Karpas-422 (cell line): ENCODE data around the gene MLPH. TPM values are rescaled to one million over a fixed set of nuclear protein-coding genes. Genes with fewer than 3 reads are reported as not detected.

Experiments
- DNase-seq: peaks from one replicate; pipeline ENCODE4 v3.0.0-alpha.2; 2015
- H2AFZ ChIP-seq: fragments of 200-600 bp; sonication (generic); 2 replicates; pipeline ENCODE4 v1.6.1; 2014; ENCODE audit warnings: antibody characterized with exemption, low read length, mixed read lengths
- H3K27ac ChIP-seq: fragments of 200-600 bp; sonication (generic); 2 replicates; pipeline ENCODE4 v1.5.1; 2014; ENCODE audit warnings: mild to moderate bottlenecking, low read length, moderate library complexity
- H3K27me3 ChIP-seq: fragments of 200-600 bp; sonication (generic); 2 replicates; pipeline ENCODE4 v1.6.1; 2014; ENCODE audit warnings: low read length, mixed read lengths
- H3K36me3 ChIP-seq: fragments of 200-600 bp; sonication (generic); 2 replicates; pipeline ENCODE4 v1.6.1; 2014; ENCODE audit warnings: low read length, mixed read lengths; ENCODE audit not compliant: insufficient read depth
- H3K4me1 ChIP-seq: fragments of 200-600 bp; sonication (generic); 2 replicates; pipeline ENCODE4 v1.6.1; 2014; ENCODE audit warnings: mild to moderate bottlenecking, low read length, mixed read lengths
- H3K4me2 ChIP-seq: fragments of 200-600 bp; sonication (generic); 2 replicates; pipeline ENCODE4 v1.6.1; 2014; ENCODE audit warnings: low read length, low read depth, mild to moderate bottlenecking; ENCODE audit not compliant: poor library complexity, severe bottlenecking
- H3K4me3 ChIP-seq: fragments of 200-600 bp; sonication (generic); 2 replicates; pipeline ENCODE4 v1.5.1; 2014; ENCODE audit warnings: mild to moderate bottlenecking, antibody characterized with exemption, low read length, mixed read lengths
- H3K79me2 ChIP-seq: fragments of 200-600 bp; sonication (generic); 2 replicates; pipeline ENCODE4 v1.6.1; 2014; ENCODE audit warnings: mild to moderate bottlenecking, low read length, mixed read lengths
- H3K9ac ChIP-seq: fragments of 200-600 bp; sonication (generic); 2 replicates; pipeline ENCODE4 v1.6.0; 2014; ENCODE audit warnings: low read length
- H3K9me2 ChIP-seq: fragments of 200-600 bp; sonication (generic), shearing (Covaris generic); replicated peaks from 2 replicates; pipeline ENCODE4 v1.6.0; 2014; ENCODE audit warnings: mild to moderate bottlenecking, low read length, moderate library complexity; ENCODE audit not compliant: insufficient read depth
- H3K9me3 ChIP-seq: fragments of 300-700, 200-600 bp; sonication (generic); 2 replicates; pipeline ENCODE4 v1.6.1; 2014; ENCODE audit warnings: low read length, mixed read lengths
- H4K20me1 ChIP-seq: fragments of 200-600 bp; sonication (generic); 2 replicates; pipeline ENCODE4 v1.6.1; 2014; ENCODE audit warnings: mild to moderate bottlenecking, antibody characterized with exemption, low read length, low read depth; ENCODE audit not compliant: insufficient read depth
- total RNA-seq: library from RNA; depleted of rRNA; stranded (reverse); fragments of >200 nt; shearing (Covaris generic); gene quantifications from 2 replicates; pipeline ENCODE4 v1.2.3, GENCODE V29; 2014; ENCODE audit warnings: low replicate concordance

The MLPH gene
- total RNA-seq, 1 experiment from 2014 or later, result not detected

- H3K4me2 ChIP-seq, result no peak overlapping the region
- no peak overlapping the region for H2AFZ ChIP-seq
- H3K9me3 ChIP-seq, result no peaks in the 10 kb centered on the region
- no peak overlapping the region for H3K27ac ChIP-seq
- no peaks in the 10 kb centered on the region for H4K20me1 ChIP-seq
- no peaks in the 10 kb centered on the region for H3K4me1 ChIP-seq
- no peak overlapping the region for H3K4me3 ChIP-seq
- no peaks in the 10 kb centered on the region for H3K36me3 ChIP-seq
- H3K9ac ChIP-seq, result no peak overlapping the region
- H3K9me2 ChIP-seq, result no peaks in the 10 kb centered on the region
- no peaks in the 10 kb centered on the region for H3K27me3 ChIP-seq
- no peak for DNase-seq
- no peaks in the 10 kb centered on the region for H3K79me2 ChIP-seq
These were observed 90.4 kb downstream of the MLPH start for GRCh38 chr2:237577458-237577857.

- Histone ChIP-seq H3K9me3 (no peaks in the 10 kb centered on the region), H3K4me1 (no peaks in the 10 kb centered on the region), H4K20me1 (no peaks in the 10 kb centered on the region), H3K4me3 (no peak overlapping the region), H3K9ac (no peak overlapping the region), H3K36me3 (no peaks in the 10 kb centered on the region), H3K9me2 (no peaks in the 10 kb centered on the region), H3K27ac (no peak overlapping the region), H3K4me2 (no peak overlapping the region), H3K27me3 (no peaks in the 10 kb centered on the region), H3K79me2 (no peaks in the 10 kb centered on the region), H2AFZ (no peak overlapping the region)
- DNase-seq, result no peak
These were observed 91.2 kb downstream of the MLPH start for GRCh38 chr2:237577956-237578870.

- no peaks in the 10 kb centered on the region for H3K4me1 ChIP-seq
- no peaks in the 10 kb centered on the region for H3K9me2 ChIP-seq
- no peaks in the 10 kb centered on the region for H3K79me2 ChIP-seq
- H3K4me3 ChIP-seq, result no peak overlapping the region
- H2AFZ ChIP-seq, result no peak overlapping the region
- no peaks in the 10 kb centered on the region for H4K20me1 ChIP-seq
- DNase-seq, result no peak
- no peaks in the 10 kb centered on the region for H3K9me3 ChIP-seq
- no peaks in the 10 kb centered on the region for H3K27me3 ChIP-seq
- H3K9ac ChIP-seq, result no peak overlapping the region
- H3K4me2 ChIP-seq, result no peak overlapping the region
- H3K27ac ChIP-seq, result no peak overlapping the region
- no peaks in the 10 kb centered on the region for H3K36me3 ChIP-seq
These were observed 94.3 kb downstream of the MLPH start for GRCh38 chr2:237581326-237581725.

- Histone ChIP-seq H3K36me3 (no peaks in the 10 kb centered on the region), H4K20me1 (no peaks in the 10 kb centered on the region), H3K9me3 (no peaks in the 10 kb centered on the region), H3K4me3 (no peak overlapping the region), H3K4me1 (no peaks in the 10 kb centered on the region), H3K9ac (no peak overlapping the region), H2AFZ (no peak overlapping the region), H3K4me2 (no peak overlapping the region), H3K27me3 (no peaks in the 10 kb centered on the region), H3K27ac (no peak overlapping the region), H3K9me2 (no peaks in the 10 kb centered on the region), H3K79me2 (no peaks in the 10 kb centered on the region)
- DNase-seq, result no peak
These were observed 95.0 kb downstream of the MLPH start for GRCh38 chr2:237581751-237582746.

- no peak overlapping the region for H3K4me2 ChIP-seq
- H3K4me3 ChIP-seq, result no peak overlapping the region
- no peaks in the 10 kb centered on the region for H3K79me2 ChIP-seq
- no peaks in the 10 kb centered on the region for H4K20me1 ChIP-seq
- no peak overlapping the region for H3K27ac ChIP-seq
- no peaks in the 10 kb centered on the region for H3K9me2 ChIP-seq
- no peaks in the 10 kb centered on the region for H3K36me3 ChIP-seq
- no peaks in the 10 kb centered on the region for H3K27me3 ChIP-seq
- H3K9me3 ChIP-seq, result no peaks in the 10 kb centered on the region
- no peak overlapping the region for H3K9ac ChIP-seq
- H2AFZ ChIP-seq, result no peak overlapping the region
- no peaks in the 10 kb centered on the region for H3K4me1 ChIP-seq
- no peak for DNase-seq
These were observed 96.6 kb downstream of the MLPH start for GRCh38 chr2:237583385-237584295.

GRCh38 chr2:237585590-237586221 is 98.7 kb downstream of the MLPH start:
- Histone ChIP-seq H4K20me1 (no peaks in the 10 kb centered on the region), H3K79me2 (no peaks in the 10 kb centered on the region), H3K4me3 (no peak overlapping the region), H2AFZ (no peak overlapping the region), H3K9ac (no peak overlapping the region), H3K4me1 (no peaks in the 10 kb centered on the region), H3K27ac (no peak overlapping the region), H3K9me3 (no peaks in the 10 kb centered on the region), H3K9me2 (no peaks in the 10 kb centered on the region), H3K36me3 (no peaks in the 10 kb centered on the region), H3K27me3 (no peaks in the 10 kb centered on the region), H3K4me2 (no peak overlapping the region)
- DNase-seq, result no peak

- no peaks in the 10 kb centered on the region for H3K36me3 ChIP-seq
- no peak overlapping the region for H2AFZ ChIP-seq
- H3K9me2 ChIP-seq, result no peaks in the 10 kb centered on the region
- H3K9ac ChIP-seq, result no peak overlapping the region
- DNase-seq, result no peak
- H3K4me2 ChIP-seq, result no peak overlapping the region
- no peaks in the 10 kb centered on the region for H3K4me1 ChIP-seq
- no peaks in the 10 kb centered on the region for H3K27me3 ChIP-seq
- H4K20me1 ChIP-seq, result no peaks in the 10 kb centered on the region
- H3K79me2 ChIP-seq, result no peaks in the 10 kb centered on the region
- no peak overlapping the region for H3K4me3 ChIP-seq
- H3K27ac ChIP-seq, result no peak overlapping the region
- no peaks in the 10 kb centered on the region for H3K9me3 ChIP-seq
These were observed 101.1 kb downstream of the MLPH start for GRCh38 chr2:237588044-237588696.
